Liver (tissue), 9 donors: ENCODE measurements around the gene BIRC5. TPM values are rescaled to one million over a fixed set of nuclear protein-coding genes. Genes with fewer than 3 reads are reported as not detected.

Experiments used
- DNase-seq: peaks from one replicate; pipeline ENCODE4 v3.0.0-alpha.2; 2017; ENCODE audit warnings: low spot score
- H3K27ac ChIP-seq, 2 donors: one replicate each; pipeline ENCODE4 v1.7.0; 2013; ENCODE audit warnings: inconsistent platforms in 2 of 2, low read length in 2 of 2, control low read depth in 1 of 2, low read depth in 1 of 2, mild to moderate bottlenecking in 1 of 2
- H3K27me3 ChIP-seq, 4 donors: one replicate each; pipeline versions ENCODE4 v1.6.1 to v1.7.0; 2013; ENCODE audit warnings: low read length in 3 of 4, inconsistent platforms in 1 of 4, mild to moderate bottlenecking in 1 of 4, moderate library complexity in 1 of 4; ENCODE audit not compliant: control insufficient read depth in 4 of 4, insufficient read depth in 4 of 4
- H3K36me3 ChIP-seq, 4 donors: one replicate each; pipeline versions ENCODE4 v1.6.1 to v1.7.0; 2013; ENCODE audit warnings: low read length in 3 of 4, mild to moderate bottlenecking in 3 of 4, low read depth in 1 of 4, moderate library complexity in 1 of 4; ENCODE audit not compliant: control insufficient read depth in 4 of 4, insufficient read depth in 3 of 4
- H3K4me1 ChIP-seq, 4 donors: one replicate each; pipeline versions ENCODE4 v1.6.1 to v1.7.0; 2013; ENCODE audit warnings: low read length in 3 of 4, mild to moderate bottlenecking in 3 of 4, moderate library complexity in 1 of 4; ENCODE audit not compliant: control insufficient read depth in 4 of 4, insufficient read depth in 4 of 4
- H3K4me3 ChIP-seq, 3 donors: one replicate each; pipeline versions ENCODE4 v1.6.1 to v1.7.0; 2013; ENCODE audit warnings: low read length in 3 of 3, control low read depth in 1 of 3, low read depth in 1 of 3, mild to moderate bottlenecking in 1 of 3
- H3K9ac ChIP-seq, 2 donors: one replicate each; pipeline ENCODE4 v1.7.0; 2013; ENCODE audit warnings: low read length in 2 of 2, mild to moderate bottlenecking in 2 of 2, moderate library complexity in 2 of 2, control low read depth in 1 of 2, low read depth in 1 of 2
- H3K9me3 ChIP-seq, 4 donors: one replicate each; pipeline versions ENCODE4 v1.6.1 to v1.7.0; 2013; ENCODE audit warnings: low read length in 3 of 4; ENCODE audit not compliant: control insufficient read depth in 4 of 4
- CTCF ChIP-seq: fragments of 150-350 bp; IDR thresholded peaks from 2 replicates; pipeline ENCODE4 v1.5.1; 2017; ENCODE audit warnings: improper control_type of control experiment, low read depth, low read length; ENCODE audit not compliant: missing input control
- EGR1 ChIP-seq, 2 donors: IDR thresholded peaks; 2 replicates each; pipeline ENCODE4 v1.6.1; 2016 to 2018; ENCODE audit warnings: antibody characterized with exemption in 2 of 2, low read depth in 2 of 2
- FOXA1 ChIP-seq: IDR thresholded peaks from 2 replicates; pipeline ENCODE4 v1.6.1; 2016; ENCODE audit warnings: antibody characterized with exemption
- FOXA2 ChIP-seq: IDR thresholded peaks from 2 replicates; pipeline ENCODE4 v1.6.1; 2016; ENCODE audit warnings: antibody characterized with exemption
- GABPA ChIP-seq, 2 donors: IDR thresholded peaks in 1 of 2; conservative IDR thresholded peaks in 1 of 2; 2 replicates each; pipeline ENCODE4 v1.6.1; 2016; ENCODE audit warnings: antibody characterized with exemption in 2 of 2, mild to moderate bottlenecking in 1 of 2, moderate library complexity in 1 of 2
- HNF4A ChIP-seq, 2 donors: conservative IDR thresholded peaks; 2 replicates each; pipeline ENCODE4 v1.6.1; 2016; ENCODE audit warnings: antibody characterized with exemption in 2 of 2, mild to moderate bottlenecking in 2 of 2
- HNF4G ChIP-seq: IDR thresholded peaks from 2 replicates; pipeline ENCODE4 v1.6.1; 2016; ENCODE audit warnings: antibody characterized with exemption
- JUND ChIP-seq, 2 donors: IDR thresholded peaks; 2 replicates each; pipeline ENCODE4 v1.6.1; 2016; ENCODE audit warnings: antibody characterized with exemption in 2 of 2
- NR2F2 ChIP-seq: IDR thresholded peaks from 2 replicates; pipeline ENCODE4 v1.6.1; 2016; ENCODE audit warnings: antibody characterized with exemption
- RAD21 ChIP-seq, 2 donors: IDR thresholded peaks; 2 replicates each; pipeline ENCODE4 v1.6.1; 2016; ENCODE audit warnings: antibody characterized with exemption in 2 of 2, mild to moderate bottlenecking in 2 of 2
- REST ChIP-seq: IDR thresholded peaks from 2 replicates; pipeline ENCODE4 v1.6.1; 2016; ENCODE audit warnings: antibody characterized with exemption, mild to moderate bottlenecking
- RXRA ChIP-seq, 2 donors: IDR thresholded peaks; 2 replicates each; pipeline ENCODE4 v1.6.1; 2017 to 2018; ENCODE audit warnings: antibody characterized with exemption in 2 of 2, mild to moderate bottlenecking in 1 of 2
- SP1 ChIP-seq: IDR thresholded peaks from 2 replicates; pipeline ENCODE4 v1.6.1; 2018; ENCODE audit warnings: antibody characterized with exemption, mild to moderate bottlenecking
- TAF1 ChIP-seq: conservative IDR thresholded peaks from 2 replicates; pipeline ENCODE4 v1.6.1; 2016; ENCODE audit warnings: antibody characterized with exemption, mild to moderate bottlenecking
- WGBS: extraction: QIAGEN DNeasy Blood & Tissue Kit; methylation state at CpG from one replicate; pipeline ENCODE4 v1.1.7; 2013; 5-methylcytosine and 5-hydroxymethylcytosine counted together
- polyA plus RNA-seq, 2 donors: library from polyadenylated mRNA; stranded (reverse) in 1 of 2; unstranded in 1 of 2; fragments of 200-250 nt in 1 of 2; fragments of >200 nt in 1 of 2; fragmentation: Nextera tagmentation in 1 of 2; extraction: Ambion mirVana in 1 of 2; gene quantifications; one replicate each; pipeline versions ENCODE4 v1.2.1 to v1.2.3, GENCODE V29; 2013 to 2015
- total RNA-seq, 2 donors: library from RNA; depleted of rRNA; stranded (reverse); fragments of >200 nt; gene quantifications; one replicate each; pipeline ENCODE4 v1.2.3, GENCODE V29; 2014
- TF ChIP-seq, protein P1 (sequence below): IDR thresholded peaks from 2 replicates; pipeline ENCODE4 v1.6.1; 2016; ENCODE audit warnings: antibody characterized with exemption
- TF ChIP-seq, protein P2 (sequence below): IDR thresholded peaks from 2 replicates; pipeline ENCODE4 v1.6.1; 2016; ENCODE audit warnings: antibody characterized with exemption
- donor health status: healthy.
- donor health status: healthy.
- donor health status: healthy.
- donor health status: healthy.
- donor health status: healthy.

Gene BIRC5
- total and polyA plus RNA-seq, 4 donors = 0.42 to 73.2 (median 3.1) TPM

DNA sequence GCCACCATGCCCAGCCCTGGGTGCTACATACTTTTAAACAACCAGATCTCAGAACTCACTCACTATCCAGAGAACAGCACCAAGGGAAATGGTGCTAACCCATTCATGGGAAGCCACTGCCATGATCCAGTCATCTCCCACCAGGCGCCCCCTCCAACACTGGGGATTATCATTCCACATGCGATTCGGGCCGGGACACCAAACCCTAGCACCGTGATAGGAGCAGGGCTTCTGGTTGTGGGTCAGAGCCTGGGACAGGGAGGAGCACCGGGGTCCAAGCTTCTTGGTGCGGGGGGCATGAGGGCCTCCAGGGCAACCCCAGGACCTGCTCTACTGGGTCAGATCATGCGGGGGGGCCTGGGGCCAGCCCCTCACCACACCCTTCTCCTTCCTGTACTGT, 21.8 kb downstream of the BIRC5 start (continued):
- TF ChIP-seq, protein P1, sequence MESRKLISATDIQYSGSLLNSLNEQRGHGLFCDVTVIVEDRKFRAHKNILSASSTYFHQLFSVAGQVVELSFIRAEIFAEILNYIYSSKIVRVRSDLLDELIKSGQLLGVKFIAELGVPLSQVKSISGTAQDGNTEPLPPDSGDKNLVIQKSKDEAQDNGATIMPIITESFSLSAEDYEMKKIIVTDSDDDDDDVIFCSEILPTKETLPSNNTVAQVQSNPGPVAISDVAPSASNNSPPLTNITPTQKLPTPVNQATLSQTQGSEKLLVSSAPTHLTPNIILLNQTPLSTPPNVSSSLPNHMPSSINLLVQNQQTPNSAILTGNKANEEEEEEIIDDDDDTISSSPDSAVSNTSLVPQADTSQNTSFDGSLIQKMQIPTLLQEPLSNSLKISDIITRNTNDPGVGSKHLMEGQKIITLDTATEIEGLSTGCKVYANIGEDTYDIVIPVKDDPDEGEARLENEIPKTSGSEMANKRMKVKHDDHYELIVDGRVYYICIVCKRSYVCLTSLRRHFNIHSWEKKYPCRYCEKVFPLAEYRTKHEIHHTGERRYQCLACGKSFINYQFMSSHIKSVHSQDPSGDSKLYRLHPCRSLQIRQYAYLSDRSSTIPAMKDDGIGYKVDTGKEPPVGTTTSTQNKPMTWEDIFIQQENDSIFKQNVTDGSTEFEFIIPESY = no peak
- TF ChIP-seq, protein P2, sequence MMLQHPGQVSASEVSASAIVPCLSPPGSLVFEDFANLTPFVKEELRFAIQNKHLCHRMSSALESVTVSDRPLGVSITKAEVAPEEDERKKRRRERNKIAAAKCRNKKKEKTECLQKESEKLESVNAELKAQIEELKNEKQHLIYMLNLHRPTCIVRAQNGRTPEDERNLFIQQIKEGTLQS = no peak
- no peak for TF ChIP-seq FOXA2

- no peaks in the 10 kb centered on the region for H3K36me3 ChIP-seq
- DNase-seq = no peak
- H3K4me1 ChIP-seq = no peaks in the 10 kb centered on the region
- TF ChIP-seq EGR1 (IDR thresholded peaks at IDR 0.05; ENCODE audit: low read depth in 2 of 2) (no peak), RAD21 (IDR thresholded peaks at IDR 0.05) (no peak), NR2F2 (no peak), HNF4A (conservative IDR thresholded peaks at IDR 0.05) (no peak), JUND (IDR thresholded peaks at IDR 0.05) (no peak)
- TF ChIP-seq, protein P2 = no peak
- no peak overlapping the region for H3K4me3 ChIP-seq
- H3K9ac ChIP-seq = no peak overlapping the region
- H3K27me3 ChIP-seq = peaks cover 0 to 3% (median 0%) of the 10 kb centered on the region in 4 donors
- no peak overlapping the region for H3K27ac ChIP-seq
- WGBS = 91% methylated on average over 20 of the region's 20 CpGs
- H3K9me3 ChIP-seq = no peaks in the 10 kb centered on the region
Measured at GRCh38 chr17:78236362-78237127, 22.5 kb downstream of the BIRC5 start.

- Histone ChIP-seq H3K27ac (no peak overlapping the region), H3K27me3 (peaks cover 0 to 3% (median 0%) of the 10 kb centered on the region in 4 donors), H3K9ac (no peak overlapping the region), H3K36me3 (no peaks in the 10 kb centered on the region), H3K4me1 (no peaks in the 10 kb centered on the region), H3K4me3 (no peak overlapping the region), H3K9me3 (no peaks in the 10 kb centered on the region)
- 80% methylated on average over 11 of the region's 11 CpGs for WGBS
- no peak for DNase-seq
- TF ChIP-seq HNF4G (no peak), FOXA1 (no peak), RXRA (IDR thresholded peaks at IDR 0.05) (no peak), SP1 (no peak), REST (no peak), GABPA (IDR thresholded peaks at IDR 0.05 in 1 of 2, conservative IDR thresholded peaks at IDR 0.05 in 1 of 2) (no peak), RAD21 (IDR thresholded peaks at IDR 0.05) (no peak), FOXA2 (no peak), CTCF (no peak), HNF4A (conservative IDR thresholded peaks at IDR 0.05) (no peak), TAF1 (no peak)
Measured at GRCh38 chr17:78237401-78238012, 23.5 kb downstream of the BIRC5 start.
